Measurements from ENCODE around the gene MORN4.

Gene MORN4

DNA sequence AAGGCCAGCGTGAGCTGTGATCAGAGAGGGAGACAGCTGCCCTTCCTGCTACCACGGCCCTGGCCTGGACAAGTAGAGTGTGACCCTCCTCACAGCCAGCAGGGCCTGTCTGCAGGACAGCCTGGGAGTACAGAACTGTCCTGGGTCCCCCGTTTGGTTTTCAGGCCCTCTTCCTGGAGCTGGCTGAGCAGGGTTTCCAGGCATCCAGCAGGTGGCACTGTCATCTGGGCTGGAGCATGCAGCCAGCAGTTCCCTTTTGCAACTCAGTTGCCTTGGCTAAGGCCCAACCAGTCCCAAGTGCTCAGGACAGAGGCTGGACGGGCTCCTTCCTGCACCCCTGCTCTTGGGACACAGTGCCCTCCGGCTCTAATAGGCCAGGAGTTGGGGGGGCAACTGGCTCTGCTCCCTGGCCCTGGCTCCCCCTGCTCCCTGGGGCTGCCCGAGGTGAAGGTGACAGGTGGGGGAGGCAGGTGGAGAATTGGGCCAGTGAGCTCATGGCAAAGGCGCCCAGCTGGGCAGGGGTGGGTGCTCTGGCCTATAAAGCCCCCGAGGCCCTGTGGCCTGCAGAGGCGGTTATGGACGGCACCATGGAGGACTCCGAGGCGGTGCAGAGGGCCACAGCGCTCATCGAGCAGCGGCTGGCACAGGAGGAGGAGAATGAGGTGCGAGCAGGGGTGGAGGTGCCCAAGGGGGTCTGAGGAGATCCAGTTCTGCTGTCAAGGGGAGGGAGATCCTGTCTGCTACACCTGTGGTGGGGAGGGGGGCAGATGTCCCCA is 60.9 kb downstream of the MORN4 start, which contains the start of gene ANKRD2:
Gene ANKRD2 (plus strand): TSS at position 566 of the 776 bp plus-strand sequence. CDS start 10 bp downstream, at position 576.
- DNase-seq, result peak; percentile 19 to 60

DNA sequence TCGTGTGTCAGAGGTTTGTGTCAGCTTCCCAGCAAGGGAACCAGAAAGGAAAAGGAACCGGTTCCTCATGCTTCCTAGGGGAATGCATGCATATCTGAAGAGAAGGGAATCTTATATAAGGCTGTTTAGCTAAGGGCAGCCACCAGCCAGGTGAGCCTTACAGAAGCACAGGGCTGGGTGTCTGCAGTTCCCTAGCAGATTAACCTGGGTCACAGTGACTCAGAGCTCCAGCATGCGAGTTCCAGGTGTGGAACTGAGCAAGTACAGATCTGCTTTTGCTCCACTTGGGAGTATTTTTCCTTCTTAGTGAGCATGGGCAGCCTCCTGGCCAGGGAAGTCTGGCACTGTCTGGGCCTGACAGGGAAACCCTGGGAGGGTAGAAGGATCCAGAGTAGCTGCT is 61.7 kb downstream of the MORN4 start:
- DNase-seq, result no peak

DNA sequence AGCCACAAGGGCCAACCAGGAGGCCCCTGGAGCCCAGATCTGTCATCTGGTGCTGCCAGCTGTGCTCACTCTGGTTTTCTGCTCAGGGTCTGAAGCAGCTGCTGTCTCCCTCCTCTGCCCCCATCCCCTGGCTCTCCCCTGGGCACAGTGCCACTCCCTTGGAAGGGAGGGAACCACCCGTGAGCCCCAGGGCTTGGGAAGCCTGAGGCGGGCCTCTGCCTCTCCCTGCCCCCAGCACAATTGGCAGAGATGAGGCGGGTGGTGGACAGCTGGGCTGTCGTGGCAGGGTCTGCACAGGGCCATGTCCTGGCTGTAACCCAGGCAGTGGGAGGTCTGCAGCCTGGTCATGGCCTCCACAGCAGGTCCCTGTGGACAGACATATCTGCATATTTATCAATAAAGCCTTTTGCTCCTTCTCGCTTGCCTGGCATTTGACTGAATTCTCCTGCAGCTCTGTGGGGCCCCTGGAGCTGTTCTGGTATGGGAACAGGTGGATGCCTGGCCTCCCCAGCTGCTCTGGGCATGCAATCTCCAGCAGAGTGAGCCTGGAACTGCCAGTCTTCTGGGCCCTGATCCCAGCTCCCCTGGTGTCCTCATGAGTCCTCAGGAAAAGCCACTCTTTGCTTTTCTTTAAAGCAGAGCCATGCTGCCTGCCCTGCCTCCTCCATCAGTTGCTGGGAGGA is 62.4 kb downstream of the MORN4 start:
- peak in 1 of 2 experiments; percentile 8 for DNase-seq

DNA sequence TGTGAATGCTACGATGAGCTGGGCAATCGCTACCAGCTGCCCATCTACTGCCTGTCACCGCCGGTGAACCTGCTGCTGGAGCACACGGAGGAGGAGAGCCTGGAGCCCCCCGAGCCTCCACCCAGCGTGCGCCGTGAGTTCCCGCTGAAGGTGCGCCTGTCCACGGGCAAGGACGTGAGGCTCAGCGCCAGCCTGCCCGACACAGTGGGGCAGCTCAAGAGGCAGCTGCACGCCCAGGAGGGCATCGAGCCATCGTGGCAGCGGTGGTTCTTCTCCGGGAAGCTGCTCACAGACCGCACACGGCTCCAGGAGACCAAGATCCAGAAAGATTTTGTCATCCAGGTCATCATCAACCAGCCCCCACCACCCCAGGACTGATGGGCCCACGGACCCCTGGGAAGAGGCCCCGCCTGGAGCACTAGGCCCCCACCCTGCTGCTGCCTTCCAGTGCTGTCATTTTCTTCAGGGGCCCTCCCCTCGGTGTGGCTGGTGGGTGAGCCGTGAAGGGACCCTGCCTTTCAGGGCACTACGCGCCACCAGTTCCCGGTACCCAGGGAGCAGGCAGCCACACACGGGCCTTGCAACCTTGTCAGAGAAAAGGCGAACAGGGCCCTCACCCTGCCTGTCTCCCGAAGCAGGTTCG is 63.0 kb downstream of the MORN4 start:
- DNase-seq, result no peak

DNA sequence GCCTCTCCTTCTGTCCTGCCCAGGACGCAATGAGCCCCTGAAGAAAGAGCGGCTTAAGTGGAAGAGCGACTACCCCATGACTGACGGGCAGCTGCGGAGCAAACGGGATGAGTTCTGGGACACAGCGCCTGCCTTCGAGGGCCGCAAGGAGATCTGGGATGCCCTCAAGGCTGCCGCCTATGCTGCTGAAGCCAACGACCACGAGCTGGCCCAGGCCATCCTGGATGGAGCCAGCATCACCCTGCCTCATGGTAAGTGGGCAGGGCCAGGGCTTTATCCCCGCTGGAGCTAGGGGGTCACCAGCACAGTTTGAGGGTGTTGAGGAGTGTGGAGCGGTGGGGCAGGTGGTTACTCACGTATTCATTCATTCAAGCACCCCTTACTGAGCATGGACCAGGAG is 65.4 kb downstream of the MORN4 start:
- DNase-seq, result no peak

DNA sequence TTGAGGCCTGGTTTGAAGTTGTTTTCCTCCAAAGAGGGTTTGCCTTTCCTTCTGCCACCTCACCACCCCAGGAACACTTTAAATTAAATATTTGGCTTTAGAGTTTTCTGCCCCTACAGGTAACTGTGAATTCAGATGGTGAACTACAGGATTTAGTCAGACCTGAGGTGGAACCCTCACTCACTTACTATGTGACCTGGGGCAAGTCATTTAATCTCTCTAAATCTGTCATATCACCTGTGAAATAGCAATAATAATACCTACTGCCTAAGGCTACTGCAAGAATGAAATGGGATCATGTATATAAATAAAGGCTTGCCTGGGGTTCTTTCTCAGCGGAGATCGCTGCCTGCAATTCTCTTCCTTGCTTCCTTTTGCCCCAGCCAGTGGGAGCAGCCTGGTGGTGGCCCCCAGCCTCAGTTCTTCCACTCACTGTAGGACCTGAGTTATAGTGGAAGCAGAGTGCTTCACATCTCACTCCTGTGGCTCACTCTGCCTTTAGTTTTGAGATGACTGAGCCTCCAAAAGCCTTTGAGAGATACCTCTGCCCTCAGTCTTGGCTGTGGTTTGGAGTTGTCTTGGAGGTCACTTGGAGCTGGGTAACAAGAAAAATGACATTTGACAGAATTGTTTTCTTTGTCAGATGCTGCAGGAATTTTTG is 66.8 kb downstream of the MORN4 start:
- no peak for DNase-seq

DNA sequence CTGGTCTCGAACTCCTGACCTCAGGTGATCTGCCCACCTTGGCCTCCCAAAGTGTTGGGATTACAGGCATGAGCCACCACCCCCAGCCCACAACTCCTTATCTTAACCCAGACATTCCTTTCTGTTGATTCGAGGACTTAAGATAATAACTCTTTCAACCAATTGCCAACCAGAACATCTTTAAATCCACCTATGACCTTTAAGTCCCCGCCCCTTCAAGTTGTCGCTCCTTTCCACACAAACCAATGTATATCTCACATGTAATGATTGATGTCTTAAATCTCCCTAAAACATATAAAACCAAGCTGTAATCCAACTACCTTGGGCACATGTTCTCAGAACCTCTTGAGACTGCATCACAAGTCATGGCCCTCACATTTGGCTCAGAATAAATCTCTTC is 68.5 kb downstream of the MORN4 start:
- no peak for DNase-seq

Measured in NCI-H446 (cell line).